Activated naive CD8-positive, alpha-beta T cell treated with anti-CD3 and anti-CD28 coated beads, Interleukin-2, amount 10 ng/mL, durations not matched to agents 7 days and 5 days (primary cell): ENCODE data around the gene CLCN7. TPM values are rescaled to one million over a fixed set of nuclear protein-coding genes. Genes with fewer than 3 reads are reported as not detected.

Experiments
- ATAC-seq: fragments of 150-1000 bp; cut with Tn5 transposase; one replicate; pipeline ENCODE4 v1.10.0; 2021; ENCODE audit warnings: low read depth, moderate library complexity
- POLR2A ChIA-PET: fragments of 350-600 bp; sonication (Branson Sonifier 250); formaldehyde crosslinking; loops from one replicate; lab custom pipeline; 2021; ENCODE audit warnings: antibody characterized with exemption; lab: Charles Lee
- DNase-seq: peaks from one replicate; pipeline ENCODE4 v3.0.0; 2021
- H3K27ac Mint-ChIP-seq: one replicate; pipeline ENCODE4 v1.8.0; 2022; ENCODE audit warnings: mild to moderate bottlenecking, mixed read lengths
- H3K27me3 Mint-ChIP-seq: one replicate; pipeline ENCODE4 v1.8.0; 2022; ENCODE audit warnings: mild to moderate bottlenecking, moderate library complexity, mixed read lengths
- H3K36me3 Mint-ChIP-seq: one replicate; pipeline ENCODE4 v1.8.0; 2021; ENCODE audit warnings: mild to moderate bottlenecking, mixed read lengths
- H3K4me1 Mint-ChIP-seq: one replicate; pipeline ENCODE4 v1.8.0; 2021; ENCODE audit warnings: mixed read lengths
- H3K4me3 Mint-ChIP-seq: one replicate; pipeline ENCODE4 v1.8.0; 2022; ENCODE audit warnings: mild to moderate bottlenecking, moderate library complexity, mixed read lengths
- H3K9me3 Mint-ChIP-seq: one replicate; pipeline ENCODE4 v1.8.0; 2021; ENCODE audit warnings: mixed read lengths
- total RNA-seq, 2 experiments: library from RNA; stranded (reverse); gene quantifications; one replicate each; pipeline ENCODE4 v1.2.3, GENCODE V29; 2021

CLCN7 gene
- total RNA-seq, 2 experiments from 2014 or later = 69.7 to 72.2 TPM

GRCh38 chr16:1412847-1413246 is 62.0 kb downstream of the CLCN7 start:
- no peaks in the 10 kb centered on the region for H3K9me3 Mint-ChIP-seq
- no peaks in the 10 kb centered on the region for H3K27me3 Mint-ChIP-seq
- H3K36me3 Mint-ChIP-seq = peaks cover 4% of the 10 kb centered on the region
- ATAC-seq (no peak), DNase-seq (no peak)
- H3K4me1 Mint-ChIP-seq = peaks cover 18% of the 10 kb centered on the region
- H3K27ac Mint-ChIP-seq = peak overlapping the region; percentile 51
- POLR2A ChIA-PET = interaction anchor here (0.7 to 2.1 kb wide), 2 partner anchors 8 to 31 kb away, joined by 5 to 11 read pairs; partner anchors contain the start of genes CCDC154 and UQCC4
- H3K4me3 Mint-ChIP-seq = no peak overlapping the region

DNA sequence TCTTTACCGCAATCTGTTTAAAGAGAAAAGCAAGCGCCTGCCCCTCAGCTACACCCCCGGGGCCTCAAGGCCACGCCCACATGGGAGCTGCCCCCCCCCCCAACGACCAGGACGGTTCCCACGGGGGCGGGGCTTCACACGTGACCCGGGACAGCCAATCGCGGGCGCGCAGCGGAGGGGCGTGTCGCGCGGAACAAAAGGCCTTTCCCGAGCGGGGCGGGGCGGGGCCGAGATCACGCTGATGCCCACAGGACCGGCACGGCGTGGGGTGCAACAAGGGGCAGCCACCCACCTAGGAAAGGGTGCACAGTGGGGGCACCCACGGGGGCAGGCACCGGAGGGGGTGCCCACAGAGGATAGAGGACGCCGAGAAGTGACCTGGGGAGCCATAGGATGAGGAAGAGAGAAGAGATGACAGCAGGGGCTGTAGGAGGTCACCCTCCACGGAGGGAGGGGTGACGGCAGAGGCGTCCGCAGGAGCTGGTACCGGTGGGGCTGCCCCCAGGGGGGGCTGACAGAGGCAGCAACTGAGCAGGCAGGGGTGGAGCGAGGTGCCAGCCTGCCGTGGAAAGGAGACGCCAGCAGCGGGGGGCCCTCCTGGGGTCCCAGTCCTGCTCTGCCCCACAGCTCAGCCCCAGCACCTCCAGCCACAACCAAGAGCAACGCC is 66.5 kb downstream of the CLCN7 start:
- Mint-ChIP-seq H3K4me1 (peaks cover 12% of the 10 kb centered on the region), H3K36me3 (peaks cover 5% of the 10 kb centered on the region), H3K27me3 (no peaks in the 10 kb centered on the region), H3K27ac (no peak overlapping the region), H3K9me3 (no peaks in the 10 kb centered on the region), H3K4me3 (peak overlapping the region; percentile 82)
- ATAC-seq = peak; percentile 89
- peak; percentile 98 for DNase-seq
- POLR2A ChIA-PET = interaction anchor here (0.6 to 1.5 kb wide), 3 partner anchors 8 to 104 kb away, joined by 3 to 7 read pairs (median 6); partner anchors contain the start of gene UQCC4

DNA sequence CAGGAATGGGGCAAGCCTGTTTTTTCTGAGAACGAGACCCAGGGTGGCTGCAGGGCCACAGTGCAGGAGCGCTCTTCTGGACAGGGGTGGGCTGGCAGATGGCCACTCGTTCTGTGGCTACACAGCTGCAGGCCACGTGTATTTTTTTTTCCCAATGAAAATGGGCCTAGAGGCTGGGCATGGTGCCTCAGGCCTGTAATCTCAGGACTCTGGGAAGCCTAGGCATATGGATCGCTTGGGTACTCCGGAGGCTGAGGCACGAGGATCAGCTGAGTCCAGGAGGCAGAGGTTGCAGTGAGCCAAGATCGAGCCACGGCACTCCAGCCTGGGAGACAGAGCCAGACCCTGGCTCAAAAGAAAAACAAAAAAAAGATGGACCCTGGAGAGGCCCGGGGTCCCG is 67.1 kb downstream of the CLCN7 start:
- H3K27ac Mint-ChIP-seq = no peak overlapping the region
- H3K9me3 Mint-ChIP-seq = no peaks in the 10 kb centered on the region
- H3K36me3 Mint-ChIP-seq = peaks cover 6% of the 10 kb centered on the region
- POLR2A ChIA-PET = interaction anchor here (0.6 to 1.5 kb wide), 3 partner anchors 13 to 103 kb away, joined by 3 to 7 read pairs (median 3); partner anchors contain the start of gene UQCC4
- ATAC-seq (no peak), DNase-seq (no peak)
- peaks cover 12% of the 10 kb centered on the region for H3K4me1 Mint-ChIP-seq
- H3K4me3 Mint-ChIP-seq = peak overlapping the region; percentile 82
- H3K27me3 Mint-ChIP-seq = no peaks in the 10 kb centered on the region

DNA sequence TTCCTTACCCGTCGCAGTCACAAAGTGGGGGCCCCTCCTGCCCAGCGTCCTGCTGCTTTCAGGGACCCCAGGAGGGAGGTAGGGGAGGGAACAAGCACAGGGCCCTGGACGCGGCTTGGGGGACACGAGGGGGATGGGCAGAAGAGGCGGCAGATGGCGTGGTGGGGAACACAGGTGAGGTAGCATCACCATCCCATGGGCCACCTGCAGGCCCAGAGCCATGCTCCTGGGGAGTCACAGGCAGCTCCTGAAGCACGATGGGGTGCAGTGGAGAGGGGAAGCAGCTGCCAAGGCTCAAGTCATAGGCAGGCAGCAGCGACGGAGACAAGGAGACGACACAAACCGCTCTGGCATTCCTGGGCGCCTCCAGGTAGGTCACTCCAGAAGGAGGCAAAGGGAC is 71.1 kb downstream of the CLCN7 start:
- no peaks in the 10 kb centered on the region for H3K9me3 Mint-ChIP-seq
- no peak overlapping the region for H3K4me3 Mint-ChIP-seq
- POLR2A ChIA-PET = no interaction called here
- H3K27me3 Mint-ChIP-seq = no peaks in the 10 kb centered on the region
- DNase-seq (no peak), ATAC-seq (no peak)
- H3K4me1 Mint-ChIP-seq = peaks cover 6% of the 10 kb centered on the region
- H3K27ac Mint-ChIP-seq = no peak overlapping the region
- peaks cover 2% of the 10 kb centered on the region for H3K36me3 Mint-ChIP-seq

GRCh38 chr16:1403036-1403435 is 71.8 kb downstream of the CLCN7 start:
- POLR2A ChIA-PET = no interaction called here
- no peaks in the 10 kb centered on the region for H3K9me3 Mint-ChIP-seq
- no peak overlapping the region for H3K4me3 Mint-ChIP-seq
- H3K27ac Mint-ChIP-seq = no peak overlapping the region
- peaks cover 4% of the 10 kb centered on the region for H3K4me1 Mint-ChIP-seq
- DNase-seq (no peak), ATAC-seq (no peak)
- no peaks in the 10 kb centered on the region for H3K27me3 Mint-ChIP-seq
- peaks cover 2% of the 10 kb centered on the region for H3K36me3 Mint-ChIP-seq

DNA sequence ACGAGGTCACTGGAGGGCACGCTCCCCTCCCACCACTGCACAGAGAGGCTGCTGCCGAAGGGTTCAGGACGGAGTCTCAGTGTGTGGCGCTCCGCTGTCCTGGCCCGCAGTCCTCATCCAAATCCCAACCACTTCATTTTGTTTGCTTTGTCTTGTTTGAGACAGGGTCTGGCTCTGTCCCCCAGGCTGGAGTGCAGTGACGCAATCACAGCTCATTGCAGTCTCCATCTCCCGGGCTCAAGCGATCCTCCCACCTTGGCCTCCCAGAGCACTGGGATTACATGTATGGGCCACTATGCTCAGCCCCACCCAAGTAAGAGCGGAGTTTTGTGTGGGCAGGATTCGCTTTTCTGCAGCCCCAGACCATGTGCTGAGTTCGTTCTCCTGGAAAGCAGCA is 73.1 kb downstream of the CLCN7 start:
- ATAC-seq (no peak), DNase-seq (no peak)
- H3K36me3 Mint-ChIP-seq = peaks cover 2% of the 10 kb centered on the region
- H3K27me3 Mint-ChIP-seq = no peaks in the 10 kb centered on the region
- no peak overlapping the region for H3K4me3 Mint-ChIP-seq
- H3K4me1 Mint-ChIP-seq = no peaks in the 10 kb centered on the region
- H3K9me3 Mint-ChIP-seq = no peaks in the 10 kb centered on the region
- POLR2A ChIA-PET = interaction anchor here (1.3 kb wide), 1 partner anchor 22 kb away, joined by 3 read pairs; no protein-coding TSS in a partner anchor
- H3K27ac Mint-ChIP-seq = no peak overlapping the region

DNA sequence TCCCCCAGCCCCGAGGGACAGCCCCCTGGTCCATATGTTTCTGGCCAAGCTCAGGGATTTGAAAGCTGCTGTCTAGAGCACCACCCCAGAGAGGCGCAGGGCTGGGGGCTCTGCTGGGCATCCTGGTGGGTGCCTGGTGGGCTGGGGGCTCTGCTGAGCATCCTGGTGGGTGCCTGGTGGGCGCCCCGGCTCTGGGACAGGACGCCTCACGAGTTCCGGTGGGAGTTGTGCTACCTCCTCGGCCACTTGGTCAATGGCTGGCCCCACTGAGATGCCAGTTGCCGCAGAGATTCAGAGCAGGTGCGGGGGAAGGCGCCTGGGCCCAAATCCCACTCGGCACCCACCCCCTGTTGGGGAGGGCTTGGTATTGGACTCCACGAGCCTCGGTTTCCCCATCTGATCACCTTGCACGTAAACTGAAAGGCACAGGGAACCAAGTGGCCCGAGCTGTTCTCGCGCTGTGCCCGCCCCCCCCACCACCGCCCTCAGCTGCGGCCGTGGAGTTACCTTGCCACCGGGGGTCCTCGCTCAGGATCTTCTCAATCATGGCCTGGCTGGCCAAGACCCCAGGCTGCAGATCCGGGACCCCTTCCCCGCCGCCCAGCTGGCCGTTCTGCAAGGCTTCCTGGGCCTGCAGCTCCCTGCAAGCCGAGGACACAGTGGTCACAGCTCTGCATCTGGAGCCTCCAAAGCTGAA is 73.6 kb downstream of the CLCN7 start:
- POLR2A ChIA-PET = interaction anchor here (1.3 kb wide), 1 partner anchor 22 kb away, joined by 3 read pairs; no protein-coding TSS in a partner anchor

GRCh38 chr16:1398826-1399581 is 75.8 kb downstream of the CLCN7 start:
- no peaks in the 10 kb centered on the region for H3K4me1 Mint-ChIP-seq
- DNase-seq (no peak), ATAC-seq (no peak)
- POLR2A ChIA-PET = interaction anchor here (0.6 kb wide), 1 partner anchor 19 kb away, joined by 4 read pairs; no protein-coding TSS in a partner anchor
- H3K9me3 Mint-ChIP-seq = no peaks in the 10 kb centered on the region
- H3K27ac Mint-ChIP-seq = no peak overlapping the region
- peaks cover 2% of the 10 kb centered on the region for H3K36me3 Mint-ChIP-seq
- no peaks in the 10 kb centered on the region for H3K27me3 Mint-ChIP-seq
- H3K4me3 Mint-ChIP-seq = no peak overlapping the region

More for the DNA sequence above, 73.6 kb downstream of the CLCN7 start:
- H3K4me1 Mint-ChIP-seq = no peaks in the 10 kb centered on the region
- no peaks in the 10 kb centered on the region for H3K9me3 Mint-ChIP-seq
- peaks cover 2% of the 10 kb centered on the region for H3K36me3 Mint-ChIP-seq
- DNase-seq (no peak), ATAC-seq (no peak)
- no peaks in the 10 kb centered on the region for H3K27me3 Mint-ChIP-seq
- H3K4me3 Mint-ChIP-seq = no peak overlapping the region
- no peak overlapping the region for H3K27ac Mint-ChIP-seq

- Mint-ChIP-seq H3K9me3 (no peaks in the 10 kb centered on the region), H3K27me3 (no peaks in the 10 kb centered on the region), H3K4me3 (no peak overlapping the region), H3K27ac (no peak overlapping the region), H3K4me1 (no peaks in the 10 kb centered on the region), H3K36me3 (peaks cover under 1% of the 10 kb centered on the region)
- ATAC-seq = no peak
- POLR2A ChIA-PET = no interaction called here
- no peak for DNase-seq
Observed at GRCh38 chr16:1398351-1398750, 76.5 kb downstream of the CLCN7 start.

DNA sequence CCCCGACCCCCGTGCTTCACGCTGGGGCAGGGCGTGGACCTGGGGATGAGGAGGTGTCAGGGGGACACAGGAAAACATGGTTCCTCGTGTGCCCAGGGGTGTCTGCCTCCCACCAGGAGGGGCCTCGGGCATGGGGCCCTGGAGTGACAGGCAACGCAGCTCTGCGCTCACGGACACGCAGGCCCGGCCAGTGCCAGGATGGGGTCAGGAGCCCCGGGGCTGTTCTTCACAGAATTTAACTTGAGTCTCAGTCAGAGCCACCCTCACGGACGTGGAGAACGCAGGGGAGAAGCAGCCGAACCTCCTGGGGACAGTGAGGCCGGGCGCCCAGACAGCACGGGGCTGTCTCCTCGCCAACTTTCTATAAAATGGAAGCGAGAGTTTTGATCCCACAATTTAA is 77.0 kb downstream of the CLCN7 start:
- Mint-ChIP-seq H3K36me3 (no peaks in the 10 kb centered on the region), H3K27me3 (no peaks in the 10 kb centered on the region), H3K9me3 (no peaks in the 10 kb centered on the region), H3K27ac (no peak overlapping the region), H3K4me1 (no peaks in the 10 kb centered on the region), H3K4me3 (no peak overlapping the region)
- no peak for DNase-seq
- POLR2A ChIA-PET = no interaction called here
- ATAC-seq = no peak

GRCh38 chr16:1395444-1396031 is 79.3 kb downstream of the CLCN7 start:
- Mint-ChIP-seq H3K9me3 (no peaks in the 10 kb centered on the region), H3K4me3 (no peak overlapping the region), H3K36me3 (peaks cover 2% of the 10 kb centered on the region), H3K4me1 (peaks cover 2% of the 10 kb centered on the region), H3K27ac (no peak overlapping the region), H3K27me3 (no peaks in the 10 kb centered on the region)
- no peak for DNase-seq
- no peak for ATAC-seq
- POLR2A ChIA-PET = no interaction called here
